Measurements from ENCODE around the gene ZNF189. TPM values are rescaled to one million over a fixed set of nuclear protein-coding genes. Genes with fewer than 3 reads are reported as not detected.

Gene ZNF189
- 8.2 and 10.3 TPM in 2 replicates for total RNA-seq

GRCh38 chr9:101398068-101398929 is at the start of gene ZNF189, which contains the start of gene MRPL50:
ZNF189 (plus strand) TSS chr9:101398851; CDS start chr9:101399157, 306 bp downstream.
MRPL50 (minus strand) TSS chr9:101398618; CDS start chr9:101398592, 26 bp downstream.

DNA sequence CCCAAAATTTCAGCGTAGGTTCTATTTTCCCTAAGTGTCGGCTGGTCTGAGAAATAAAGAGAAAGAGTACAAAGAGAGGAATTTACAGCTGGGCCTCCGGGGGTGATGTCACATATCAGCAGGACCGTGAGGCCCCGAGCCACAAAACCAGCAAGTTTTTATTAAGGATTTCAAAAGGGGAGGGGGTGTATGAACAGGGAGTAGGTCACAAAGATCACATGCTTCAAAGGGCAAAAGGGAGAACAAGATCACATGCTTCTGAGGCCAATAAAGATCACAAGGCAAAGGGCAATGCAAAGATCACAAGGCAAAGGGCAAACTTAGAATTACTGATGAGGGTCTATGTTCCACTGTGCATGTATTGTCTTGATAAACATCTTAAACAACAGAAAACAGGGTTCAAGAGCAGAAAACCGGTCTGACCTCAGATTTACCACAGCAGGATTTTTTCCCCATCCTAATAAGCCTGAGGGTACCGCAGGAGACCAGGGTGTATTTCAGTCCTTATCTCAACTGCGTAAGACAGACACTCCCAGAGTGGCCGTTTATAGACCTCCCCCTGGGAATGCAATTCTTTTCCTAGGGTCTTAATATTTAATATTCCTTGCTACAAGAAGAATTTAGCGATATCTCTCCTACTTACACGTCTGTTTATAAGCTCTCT is 13.6 kb upstream of the ZNF189 start, which contains the start of gene BAAT:
Gene BAAT, minus strand, starts transcription at position 134 of the 664 bp plus-strand sequence. CDS start 13,602 bp downstream, outside the sequence.

GRCh38 chr9:101435601-101436079 is 37.0 kb downstream of the ZNF189 start, which contains the start of gene ALDOB:
ALDOB (minus strand) TSS chr9:101435774; CDS start chr9:101430887, 4,887 bp downstream.

Other genes with a start within 250 kb of the ZNF189 start
- 0.17 TPM in 1 of 2 replicates, not detected in the other for gene BAAT, start 13.8 kb upstream of the ZNF189 start, total RNA-seq
- gene MRPL50, start 233 bp upstream of the ZNF189 start, total RNA-seq: 6.0 and 8.0 TPM in 2 replicates
- not detected in 2 replicates for gene ALDOB, start 36.9 kb downstream of the ZNF189 start, total RNA-seq
- 10.4 and 20.5 TPM in 2 replicates for gene RNF20, start 135.0 kb downstream of the ZNF189 start, total RNA-seq
- not detected in 2 replicates for gene PPP3R2, start 196.1 kb downstream of the ZNF189 start, total RNA-seq

Data from pericardium fibroblast (primary cell).